ENCODE data around the gene DDX20. TPM values are rescaled to one million over a fixed set of nuclear protein-coding genes. Genes with fewer than 3 reads are reported as not detected.

Gene DDX20
- total and polyA plus RNA-seq, 11 donors = 2.9 to 12.9 (median 7.3) TPM

DNA sequence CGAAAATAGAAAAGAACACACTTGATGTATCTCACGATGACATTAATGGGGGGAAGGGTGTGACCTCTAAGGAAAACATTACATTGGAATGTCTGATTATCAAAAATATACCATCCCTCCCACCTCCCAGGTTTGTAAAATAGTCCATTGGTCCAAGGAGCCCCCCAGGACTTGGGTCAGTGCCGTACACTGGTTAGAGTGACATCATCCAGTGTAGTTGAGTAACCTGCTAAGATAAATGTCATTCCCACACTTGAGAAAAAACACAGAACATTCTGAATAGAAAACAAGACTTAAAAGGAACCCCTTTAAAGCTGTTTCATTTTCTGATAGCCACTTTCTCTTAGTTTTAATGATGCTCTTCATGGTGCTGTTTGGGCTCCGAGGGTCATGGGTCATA, 15.2 kb downstream of the DDX20 start:
- TF ChIP-seq, protein P1, sequence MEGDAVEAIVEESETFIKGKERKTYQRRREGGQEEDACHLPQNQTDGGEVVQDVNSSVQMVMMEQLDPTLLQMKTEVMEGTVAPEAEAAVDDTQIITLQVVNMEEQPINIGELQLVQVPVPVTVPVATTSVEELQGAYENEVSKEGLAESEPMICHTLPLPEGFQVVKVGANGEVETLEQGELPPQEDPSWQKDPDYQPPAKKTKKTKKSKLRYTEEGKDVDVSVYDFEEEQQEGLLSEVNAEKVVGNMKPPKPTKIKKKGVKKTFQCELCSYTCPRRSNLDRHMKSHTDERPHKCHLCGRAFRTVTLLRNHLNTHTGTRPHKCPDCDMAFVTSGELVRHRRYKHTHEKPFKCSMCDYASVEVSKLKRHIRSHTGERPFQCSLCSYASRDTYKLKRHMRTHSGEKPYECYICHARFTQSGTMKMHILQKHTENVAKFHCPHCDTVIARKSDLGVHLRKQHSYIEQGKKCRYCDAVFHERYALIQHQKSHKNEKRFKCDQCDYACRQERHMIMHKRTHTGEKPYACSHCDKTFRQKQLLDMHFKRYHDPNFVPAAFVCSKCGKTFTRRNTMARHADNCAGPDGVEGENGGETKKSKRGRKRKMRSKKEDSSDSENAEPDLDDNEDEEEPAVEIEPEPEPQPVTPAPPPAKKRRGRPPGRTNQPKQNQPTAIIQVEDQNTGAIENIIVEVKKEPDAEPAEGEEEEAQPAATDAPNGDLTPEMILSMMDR (IDR thresholded peaks at IDR 0.05) = no peak
- TF ChIP-seq POLR2A (IDR thresholded peaks at IDR 0.05) = no peak
- peak overlapping the region in 1 of 12 donors; percentile 13 for H3K27ac ChIP-seq
- H3K27me3 ChIP-seq = no peaks in the 10 kb centered on the region
- peak in 1 of 4 donors; percentile 23 for ATAC-seq
- H3K4me3 ChIP-seq = no peak overlapping the region
- DNase-seq = no peak
- H3K36me3 ChIP-seq = peaks cover 0 to 53% (median 29%) of the 10 kb centered on the region in 9 donors
- no peaks in the 10 kb centered on the region for H3K9me3 ChIP-seq
- WGBS, 4 donors = 73 to 81% (median 74%) methylated on average over 4 of the region's 4 CpGs
- intact Hi-C loops (cut with DNase I) = loop anchor here in 2 of 10 donors (5.0 to 10.0 kb wide), 2 partner anchors 546 to 549 kb away; partner anchors contain the start of gene CHI3L2 (in 1 of the 2)
- H3K4me1 ChIP-seq = peaks cover 0 to 3% (median 0%) of the 10 kb centered on the region in 12 donors

DNA sequence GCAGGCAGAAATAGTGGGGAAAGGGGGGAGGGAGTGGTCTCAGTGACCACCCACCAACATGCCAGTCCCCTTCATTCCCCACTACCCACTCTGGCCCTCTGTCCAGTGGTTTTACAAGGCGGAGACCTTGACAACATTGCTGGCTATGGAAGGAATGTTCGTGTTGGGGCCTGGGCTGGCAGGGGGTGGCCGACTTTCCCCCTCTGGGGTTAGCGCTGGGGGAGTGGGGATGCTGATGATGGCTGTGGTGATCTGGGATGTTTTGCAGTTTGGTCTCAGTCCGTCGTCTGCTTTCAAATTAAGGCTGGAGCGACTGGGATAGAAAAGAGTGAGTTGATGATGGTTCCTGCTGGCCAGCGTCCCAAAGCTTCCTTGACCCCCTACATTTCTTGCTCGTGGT, 20.3 kb downstream of the DDX20 start:
- Histone ChIP-seq H3K27ac (no peak overlapping the region), H3K27me3 (no peaks in the 10 kb centered on the region), H3K9me3 (no peaks in the 10 kb centered on the region), H3K36me3 (peaks cover 0 to 19% (median 4%) of the 10 kb centered on the region in 9 donors), H3K4me1 (no peaks in the 10 kb centered on the region), H3K4me3 (no peak overlapping the region)
- TF ChIP-seq POLR2A (IDR thresholded peaks at IDR 0.05) = no peak
- intact Hi-C loops (cut with DNase I) = loop anchor here in 1 of 10 donors (10.0 kb wide), 1 partner anchor 551 kb away; the partner anchor contains the start of gene CHI3L2
- no peak for ATAC-seq
- DNase-seq = no peak
- 59 to 84% (median 69%) methylated on average over 9 of the region's 9 CpGs for WGBS, 4 donors

DNA sequence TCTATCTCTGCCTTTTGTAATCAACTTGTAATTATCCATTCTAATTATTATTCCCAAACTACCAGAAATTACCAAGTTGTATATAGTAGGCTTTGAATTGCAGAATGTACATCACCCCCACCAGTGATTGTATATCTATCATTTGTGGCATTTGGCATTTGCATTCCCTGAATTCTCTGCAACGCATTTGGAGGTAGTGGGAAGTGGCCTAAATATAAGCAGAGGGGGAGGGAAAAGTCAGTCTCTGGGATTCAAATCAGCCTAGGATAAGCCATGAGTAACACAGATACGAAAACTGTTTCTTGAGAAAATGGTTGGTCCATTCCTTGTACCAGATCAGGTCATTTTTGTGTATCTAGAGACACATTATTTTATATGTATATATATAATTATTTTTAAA, 20.7 kb downstream of the DDX20 start:
- ATAC-seq (no peak), DNase-seq (no peak)
- Histone ChIP-seq H3K4me1 (no peaks in the 10 kb centered on the region), H3K4me3 (no peak overlapping the region), H3K9me3 (no peaks in the 10 kb centered on the region), H3K27ac (no peak overlapping the region), H3K36me3 (peaks cover 0 to 19% (median 4%) of the 10 kb centered on the region in 9 donors), H3K27me3 (no peaks in the 10 kb centered on the region)
- WGBS, 4 donors = 52 to 64% (median 59%) methylated on average over 2 of the region's 2 CpGs
- TF ChIP-seq POLR2A (IDR thresholded peaks at IDR 0.05) = no peak
- TF ChIP-seq, protein P1 (IDR thresholded peaks at IDR 0.05) = no peak
- intact Hi-C loops (cut with DNase I) = loop anchor here in 1 of 10 donors (10.0 kb wide), 1 partner anchor 552 kb away; the partner anchor contains the start of gene CHI3L2

DNA sequence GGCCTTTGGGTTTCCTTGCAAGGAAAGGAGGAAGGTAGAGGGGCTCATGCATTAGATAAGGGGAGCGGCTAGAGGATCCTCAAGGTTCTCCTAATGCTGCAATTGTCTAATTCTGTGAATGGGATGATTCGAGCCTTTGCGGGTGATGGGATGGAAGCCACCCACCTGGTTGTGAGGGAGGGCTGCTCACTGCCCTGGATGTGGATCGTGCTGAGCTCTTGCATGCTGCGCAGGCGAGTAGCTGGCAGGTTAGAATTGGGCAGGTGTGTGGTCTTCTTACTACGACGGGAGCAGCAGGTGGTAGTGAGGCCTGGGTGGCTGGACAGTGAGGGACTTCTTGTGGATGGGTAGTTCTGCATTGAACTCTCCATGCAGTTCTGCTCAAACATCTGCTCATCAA, 21.2 kb downstream of the DDX20 start:
- Histone ChIP-seq H3K9me3 (no peaks in the 10 kb centered on the region), H3K27me3 (no peaks in the 10 kb centered on the region), H3K36me3 (peaks cover 0 to 16% (median 4%) of the 10 kb centered on the region in 9 donors), H3K4me3 (no peak overlapping the region), H3K4me1 (no peaks in the 10 kb centered on the region), H3K27ac (no peak overlapping the region)
- intact Hi-C loops (cut with DNase I) = loop anchor here in 1 of 10 donors (10.0 kb wide), 1 partner anchor 552 kb away; the partner anchor contains the start of gene CHI3L2
- WGBS, 4 donors = 88 to 98% (median 95%) methylated on average over 8 of the region's 8 CpGs
- DNase-seq (no peak), ATAC-seq (no peak)
- TF ChIP-seq, protein P1 (IDR thresholded peaks at IDR 0.05) = no peak
- TF ChIP-seq POLR2A (IDR thresholded peaks at IDR 0.05) = no peak

DNA sequence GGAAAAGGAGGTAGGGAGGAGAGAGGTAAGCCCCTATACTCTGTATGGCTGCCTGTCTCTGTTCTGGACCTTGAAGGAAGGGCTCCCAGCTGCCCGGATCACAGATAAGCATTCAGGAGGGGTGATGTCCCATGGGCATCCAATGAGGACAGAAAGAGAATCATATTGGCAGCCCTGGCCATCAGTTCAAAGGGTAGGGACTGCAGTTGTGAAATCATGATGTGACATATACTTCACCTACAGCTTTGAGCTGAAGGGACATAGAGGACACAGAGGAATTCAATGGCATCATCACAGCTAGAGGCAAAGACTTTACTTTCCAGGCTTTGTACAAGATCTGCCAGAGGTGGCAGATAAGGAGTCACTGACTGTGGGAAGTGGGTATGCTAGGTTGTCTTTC, 21.6 kb downstream of the DDX20 start:
- H3K4me3 ChIP-seq = no peak overlapping the region
- TF ChIP-seq POLR2A (IDR thresholded peaks at IDR 0.05) = no peak
- TF ChIP-seq, protein P1 (IDR thresholded peaks at IDR 0.05) = no peak
- DNase-seq (no peak), ATAC-seq (no peak)
- H3K9me3 ChIP-seq = no peaks in the 10 kb centered on the region
- H3K4me1 ChIP-seq = no peaks in the 10 kb centered on the region
- H3K27me3 ChIP-seq = no peaks in the 10 kb centered on the region
- H3K36me3 ChIP-seq = peaks cover 0 to 11% (median 4%) of the 10 kb centered on the region in 9 donors
- H3K27ac ChIP-seq = no peak overlapping the region
- intact Hi-C loops (cut with DNase I) = loop anchor here in 1 of 10 donors (10.0 kb wide), 1 partner anchor 552 kb away; the partner anchor contains the start of gene CHI3L2
- WGBS, 4 donors = 59 to 88% (median 76%) methylated on average over 1 of the region's 1 CpG
